ENCODE results near the gene WDR59.

DNA sequence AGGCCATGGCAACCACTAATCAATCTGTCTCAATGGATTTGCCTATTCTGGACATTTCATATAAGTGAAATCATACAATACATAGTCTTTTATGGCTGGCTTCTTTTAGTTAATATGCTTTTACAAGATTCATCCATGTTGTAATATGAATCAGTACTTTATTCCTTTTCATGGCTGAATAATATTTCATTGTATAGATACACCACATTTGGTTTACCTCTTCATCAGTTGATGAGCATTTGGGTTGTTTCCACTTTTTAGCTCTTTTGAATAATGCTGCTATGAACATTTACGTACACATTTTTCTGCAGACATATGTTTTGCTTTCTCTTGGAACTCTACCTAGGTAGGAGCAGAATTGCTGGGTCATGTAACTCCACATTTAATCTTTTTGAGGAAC is 11.1 kb upstream of the WDR59 start:
- TF ChIP-seq, protein P1, sequence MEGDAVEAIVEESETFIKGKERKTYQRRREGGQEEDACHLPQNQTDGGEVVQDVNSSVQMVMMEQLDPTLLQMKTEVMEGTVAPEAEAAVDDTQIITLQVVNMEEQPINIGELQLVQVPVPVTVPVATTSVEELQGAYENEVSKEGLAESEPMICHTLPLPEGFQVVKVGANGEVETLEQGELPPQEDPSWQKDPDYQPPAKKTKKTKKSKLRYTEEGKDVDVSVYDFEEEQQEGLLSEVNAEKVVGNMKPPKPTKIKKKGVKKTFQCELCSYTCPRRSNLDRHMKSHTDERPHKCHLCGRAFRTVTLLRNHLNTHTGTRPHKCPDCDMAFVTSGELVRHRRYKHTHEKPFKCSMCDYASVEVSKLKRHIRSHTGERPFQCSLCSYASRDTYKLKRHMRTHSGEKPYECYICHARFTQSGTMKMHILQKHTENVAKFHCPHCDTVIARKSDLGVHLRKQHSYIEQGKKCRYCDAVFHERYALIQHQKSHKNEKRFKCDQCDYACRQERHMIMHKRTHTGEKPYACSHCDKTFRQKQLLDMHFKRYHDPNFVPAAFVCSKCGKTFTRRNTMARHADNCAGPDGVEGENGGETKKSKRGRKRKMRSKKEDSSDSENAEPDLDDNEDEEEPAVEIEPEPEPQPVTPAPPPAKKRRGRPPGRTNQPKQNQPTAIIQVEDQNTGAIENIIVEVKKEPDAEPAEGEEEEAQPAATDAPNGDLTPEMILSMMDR (IDR thresholded peaks at IDR 0.05; ENCODE audit: low read length): no peak
- no peak for TF ChIP-seq EZH2 (optimal IDR thresholded peaks at IDR 0.05; ENCODE audit: low read depth, low read length)
